ENCODE results near the gene MEGF8. TPM values are rescaled to one million over a fixed set of nuclear protein-coding genes. Genes with fewer than 3 reads are reported as not detected.

The MEGF8 gene
- total and polyA plus RNA-seq, 12 donors = 10.2 to 44.6 (median 40.2) TPM

GRCh38 chr19:42380155-42380554 is 54.7 kb downstream of the MEGF8 start:
- 82 to 87% methylated on average over 6 of the region's 6 CpGs for WGBS, 2 donors
- intact Hi-C loops (cut with DNase I) = no loop called here
- Histone ChIP-seq H3K4me3 (no peak overlapping the region), H3K27me3 (peaks cover 0 to 5% (median 0%) of the 10 kb centered on the region in 7 donors), H3K36me3 (peaks cover 0 to 18% (median 0%) of the 10 kb centered on the region in 9 donors), H3K9me3 (no peaks in the 10 kb centered on the region), H3K27ac (no peak overlapping the region), H3K4me1 (no peaks in the 10 kb centered on the region)
- no peak for ATAC-seq
- no peak for DNase-seq
- TF ChIP-seq CTCF (IDR thresholded peaks at IDR 0.05) = no peak

- WGBS, 2 donors = 3% methylated on average over 42 to 48 of the region's 48 CpGs
- peak; percentile 10 to 69 (median 54) for TF ChIP-seq CTCF (IDR thresholded peaks at IDR 0.05)
- DNase-seq = peak; percentile 55 to 67
- intact Hi-C loops (cut with DNase I) = loop anchor here in 1 of 10 donors (5.0 kb wide), 1 partner anchor 45 kb away; no protein-coding TSS in a partner anchor
- Histone ChIP-seq H3K36me3 (no peaks in the 10 kb centered on the region), H3K4me3 (peak overlapping the region in 9 of 10 donors; percentile 28 to 60 (median 51)), H3K4me1 (peaks cover 0 to 12% (median 8%) of the 10 kb centered on the region in 9 donors), H3K27me3 (peaks cover 0 to 59% (median 27%) of the 10 kb centered on the region in 7 donors), H3K9me3 (no peaks in the 10 kb centered on the region), H3K27ac (peak overlapping the region in 3 of 10 donors; percentile 28 to 50 (median 38))
- ATAC-seq = peak; percentile 59 to 81 (median 76)
Observed at GRCh38 chr19:42386974-42387707, 61.7 kb downstream of the MEGF8 start.

- H3K27ac ChIP-seq = no peak overlapping the region
- WGBS, 2 donors = 79 to 80% methylated on average over 19 to 20 of the region's 20 CpGs
- H3K36me3 ChIP-seq = no peaks in the 10 kb centered on the region
- DNase-seq (no peak), ATAC-seq (peak in 1 of 8 donors; percentile 10)
- no peak overlapping the region for H3K4me3 ChIP-seq
- H3K27me3 ChIP-seq = peaks cover 0 to 59% (median 27%) of the 10 kb centered on the region in 7 donors
- H3K4me1 ChIP-seq = peaks cover 0 to 12% (median 8%) of the 10 kb centered on the region in 9 donors
- H3K9me3 ChIP-seq = no peaks in the 10 kb centered on the region
- intact Hi-C loops (cut with DNase I) = loop anchor here in 1 of 10 donors (5.0 kb wide), 1 partner anchor 43 kb away; no protein-coding TSS in a partner anchor
- TF ChIP-seq CTCF (IDR thresholded peaks at IDR 0.05) = no peak
Observed at GRCh38 chr19:42388851-42389489, 63.5 kb downstream of the MEGF8 start.

- 48 to 49% methylated on average over 12 of the region's 12 CpGs for WGBS, 2 donors
- DNase-seq = no peak
- no peak for TF ChIP-seq CTCF (IDR thresholded peaks at IDR 0.05)
- H3K4me1 ChIP-seq = peaks cover 0 to 12% (median 8%) of the 10 kb centered on the region in 9 donors
- H3K9me3 ChIP-seq = no peaks in the 10 kb centered on the region
- no peaks in the 10 kb centered on the region for H3K36me3 ChIP-seq
- no peak within 1 kb of the TSS for H3K4me3 ChIP-seq
- ATAC-seq = no peak
- H3K27ac ChIP-seq = no peak within 1 kb of the TSS
- intact Hi-C loops (cut with DNase I) = loop anchor here in 1 of 10 donors (5.0 kb wide), 1 partner anchor 42 kb away; no protein-coding TSS in a partner anchor
- H3K27me3 ChIP-seq = peaks cover 0 to 59% (median 27%) of the 10 kb centered on the region in 7 donors
Observed at GRCh38 chr19:42389899-42390298, 64.5 kb downstream of the MEGF8 start, which contains the start of gene CNFN. CNFN (minus strand) TSS chr19:42390297; CDS start chr19:42389037, 1,260 bp downstream.
